CD4-positive, alpha-beta T cell treated with Interleukin-12 subunit alpha and Interleukin-12 subunit beta, for 1 hour (primary cell): ENCODE measurements around the gene STAMBP.
A peak's percentile ranks its signal among the peaks of the same experiment; 100 is the strongest.
"Not testable (repeated sequence)": the region's sequence is repeated elsewhere in the genome, so short reads cannot be mapped to it uniquely, and the experiment has no call there.

Experiments
- DNase-seq: peaks from one replicate; pipeline ENCODE4 v3.0.0-alpha.2; 2020

STAMBP gene

GRCh38 chr2:73828818-73829570 is at the start of gene STAMBP:
Gene STAMBP, plus strand, starts transcription at chr2:73828961. Its CDS starts 1,896 bp downstream, at chr2:73830857.
- DNase-seq: peak; percentile 96

GRCh38 chr2:73779467-73780236 is 49.1 kb upstream of the STAMBP start, which contains the start of gene DUSP11:
Gene DUSP11, minus strand, starts transcription at chr2:73780103. Its CDS starts 129 bp downstream, at chr2:73779974.
- peak; percentile 97 for DNase-seq

GRCh38 chr2:73780237-73780582 is 48.6 kb upstream of the STAMBP start:
- DNase-seq: no peak

GRCh38 chr2:73783402-73783801 is 45.4 kb upstream of the STAMBP start:
- not testable (repeated sequence) for DNase-seq

- DNase-seq: not testable (repeated sequence)
These were observed 44.9 kb upstream of the STAMBP start, which contains the start of gene C2orf78 for GRCh38 chr2:73783883-73784282. Gene C2orf78, plus strand, starts transcription at chr2:73784183. Its CDS starts 127 bp downstream, at chr2:73784310.

GRCh38 chr2:73811878-73812277 is 16.9 kb upstream of the STAMBP start:
- DNase-seq: no peak

- no peak for DNase-seq
These were observed 16.1 kb upstream of the STAMBP start for GRCh38 chr2:73812635-73813034.

GRCh38 chr2:73818296-73818695 is 10.5 kb upstream of the STAMBP start:
- no peak for DNase-seq

GRCh38 chr2:73821227-73821626 is 7.5 kb upstream of the STAMBP start:
- no peak for DNase-seq

- no peak for DNase-seq
These were observed 7.1 kb upstream of the STAMBP start for GRCh38 chr2:73821669-73822068.

GRCh38 chr2:73822276-73822675 is 6.5 kb upstream of the STAMBP start:
- DNase-seq: no peak

- no peak for DNase-seq
These were observed 5.8 kb upstream of the STAMBP start for GRCh38 chr2:73822991-73823390.

GRCh38 chr2:73823416-73823815 is 5.3 kb upstream of the STAMBP start:
- no peak for DNase-seq

GRCh38 chr2:73823916-73824523 is 4.7 kb upstream of the STAMBP start:
- peak; percentile 73 for DNase-seq

- DNase-seq: no peak
These were observed 3.4 kb upstream of the STAMBP start for GRCh38 chr2:73825408-73825807.

- DNase-seq: peak; percentile 22
These were observed 1.7 kb upstream of the STAMBP start for GRCh38 chr2:73827018-73827417.

GRCh38 chr2:73827660-73828388 is 937 bp upstream of the STAMBP start:
- DNase-seq: no peak

- no peak for DNase-seq
These were observed 358 bp upstream of the STAMBP start for GRCh38 chr2:73828389-73828817.

GRCh38 chr2:73830871-73831401 is 2.2 kb downstream of the STAMBP start:
- DNase-seq: peak; percentile 53

GRCh38 chr2:73832930-73833329 is 4.2 kb downstream of the STAMBP start:
- no peak for DNase-seq

- no peak for DNase-seq
These were observed 7.6 kb downstream of the STAMBP start for GRCh38 chr2:73836141-73836943.
